NCI-H1105 treated with DMSO at 0.1 percent for 48 hours (cell line): ENCODE data around the gene STARD8.
"Not testable (repeated sequence)": the region's sequence is repeated elsewhere in the genome, so short reads cannot be mapped to it uniquely, and the experiment has no call there.

Experiments
- DNase-seq: peaks from one replicate; lab custom pipeline; 2025; lab: John Stamatoyannopoulos, UW

Gene STARD8

DNA sequence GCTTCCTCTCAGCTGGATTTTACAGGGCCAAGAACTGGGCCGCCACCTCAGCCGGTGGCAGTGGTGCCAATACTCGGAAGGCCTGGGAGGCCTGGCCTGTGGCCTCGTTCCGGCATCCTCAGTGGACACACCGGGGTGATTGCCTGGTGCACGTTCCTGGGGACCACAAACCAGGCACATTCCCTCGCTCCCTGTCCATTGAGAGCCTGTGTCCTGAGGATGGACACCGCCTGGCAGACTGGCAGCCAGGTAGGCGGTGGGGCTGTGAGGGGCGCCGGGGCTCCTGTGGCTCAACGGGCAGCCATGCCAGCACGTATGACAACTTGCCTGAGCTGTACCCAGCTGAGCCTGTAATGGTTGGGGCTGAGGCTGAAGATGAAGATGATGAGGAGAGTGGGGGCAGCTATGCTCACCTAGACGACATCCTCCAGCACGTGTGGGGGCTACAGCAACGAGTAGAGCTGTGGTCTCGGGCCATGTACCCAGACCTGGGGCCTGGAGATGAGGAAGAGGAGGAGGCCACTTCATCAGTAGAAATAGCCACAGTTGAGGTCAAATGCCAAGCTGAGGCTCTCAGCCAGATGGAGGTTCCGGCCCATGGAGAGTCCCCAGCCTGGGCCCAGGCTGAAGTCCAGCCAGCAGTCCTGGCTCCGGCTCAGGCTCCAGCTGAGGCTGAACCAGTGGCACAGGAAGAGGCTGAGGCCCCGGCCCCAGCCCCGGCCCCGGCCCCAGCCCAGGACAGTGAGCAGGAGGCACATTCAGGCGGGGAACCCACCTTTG, 70.4 kb downstream of the STARD8 start:
- no peak for DNase-seq

DNA sequence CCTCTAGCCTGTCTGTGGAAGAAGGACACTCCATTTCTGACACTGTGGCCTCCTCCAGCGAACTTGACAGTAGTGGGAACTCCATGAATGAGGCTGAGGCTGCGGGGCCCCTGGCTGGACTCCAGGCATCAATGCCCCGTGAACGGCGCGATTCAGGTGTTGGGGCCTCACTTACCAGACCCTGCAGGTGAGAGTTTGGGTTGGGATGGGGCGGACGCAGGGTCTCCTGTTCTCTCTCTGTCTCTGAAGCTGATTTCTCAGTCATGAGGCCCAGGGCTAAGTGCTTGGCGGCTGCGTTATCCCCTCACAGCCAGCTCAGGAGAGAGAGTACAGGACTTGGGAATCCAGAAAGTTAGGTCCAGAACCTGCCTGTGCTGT, 71.0 kb downstream of the STARD8 start:
- DNase-seq, result no peak

DNA sequence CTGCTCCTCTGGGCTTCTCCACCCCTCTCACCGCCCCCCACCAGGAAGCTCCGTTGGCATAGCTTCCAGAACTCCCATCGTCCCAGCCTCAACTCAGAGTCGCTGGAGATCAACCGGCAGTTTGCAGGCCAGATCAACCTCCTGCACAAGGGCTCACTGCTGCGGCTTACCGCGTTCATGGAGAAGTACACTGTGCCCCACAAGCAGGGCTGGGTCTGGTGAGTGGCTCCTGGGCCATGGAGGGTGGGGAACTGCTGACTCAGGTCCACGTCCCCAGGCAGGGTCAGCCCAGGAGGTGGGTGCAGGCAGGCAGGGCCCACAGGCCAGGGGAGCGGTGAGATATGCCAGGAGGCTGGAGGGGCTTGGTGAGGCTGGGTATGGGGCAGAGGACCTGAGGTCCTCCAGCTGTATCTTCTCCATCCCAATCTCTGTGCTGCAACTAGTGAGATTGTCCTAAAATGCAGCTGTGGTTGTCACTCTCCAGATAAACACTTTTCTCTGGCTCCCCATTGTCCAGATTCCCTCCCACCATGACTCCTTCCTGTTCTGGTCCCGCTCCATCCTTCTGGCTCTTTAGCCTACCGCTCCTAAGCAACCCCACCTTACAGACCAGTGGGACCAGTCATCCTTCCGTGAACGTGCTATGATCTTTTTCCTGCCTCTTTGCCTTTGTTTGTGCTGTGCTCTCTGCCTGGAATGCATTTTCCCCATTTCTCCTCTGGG, 71.9 kb downstream of the STARD8 start:
- no peak for DNase-seq

DNA sequence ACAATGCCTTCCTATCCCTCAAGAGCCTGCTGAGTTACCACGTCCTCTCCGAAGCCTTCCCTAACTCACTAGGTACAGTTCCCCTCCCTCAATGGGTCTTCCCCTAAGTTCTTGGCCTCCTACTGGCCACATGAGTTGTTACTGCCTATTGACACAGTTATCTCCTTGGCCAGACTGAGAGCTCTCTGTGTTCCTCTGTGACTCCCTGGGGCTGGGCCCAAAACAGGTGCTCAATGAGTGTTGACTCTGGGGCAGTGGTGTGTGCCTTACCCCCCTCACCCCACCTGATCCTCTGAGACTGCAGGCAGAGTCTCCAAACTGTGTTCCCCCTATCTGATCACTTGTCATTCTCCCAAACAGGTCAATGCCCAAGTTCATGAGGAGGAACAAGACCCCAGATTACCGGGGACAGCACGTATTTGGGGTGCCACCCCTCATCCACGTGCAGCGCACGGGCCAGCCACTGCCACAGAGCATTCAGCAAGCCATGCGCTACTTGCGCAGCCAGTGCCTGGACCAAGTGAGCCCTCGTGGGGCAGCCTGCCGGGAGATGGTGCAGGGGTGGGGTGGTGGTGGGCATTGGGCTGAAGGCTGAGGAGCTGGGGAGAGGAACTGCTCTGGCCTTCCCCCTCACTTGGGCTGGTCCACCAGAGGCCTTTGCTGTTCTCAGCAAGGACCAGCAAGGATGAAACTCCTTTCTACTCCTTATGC, 72.6 kb downstream of the STARD8 start:
- DNase-seq, result no peak

DNA sequence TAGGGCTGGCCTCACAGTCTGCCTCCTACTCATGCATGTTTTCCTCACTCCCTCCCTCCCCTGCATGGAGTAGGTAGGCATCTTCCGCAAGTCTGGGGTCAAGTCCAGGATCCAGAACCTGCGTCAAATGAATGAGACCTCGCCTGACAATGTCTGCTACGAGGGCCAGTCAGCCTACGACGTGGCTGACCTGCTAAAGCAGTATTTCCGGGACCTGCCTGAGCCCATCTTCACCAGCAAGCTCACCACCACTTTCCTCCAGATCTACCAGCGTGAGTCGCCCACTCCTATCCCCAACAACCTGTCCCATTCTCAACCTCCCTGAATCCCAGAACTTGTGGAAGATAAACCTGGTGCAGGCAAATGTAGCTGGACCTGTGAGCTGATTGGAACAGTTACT, 73.4 kb downstream of the STARD8 start:
- no peak for DNase-seq

DNA sequence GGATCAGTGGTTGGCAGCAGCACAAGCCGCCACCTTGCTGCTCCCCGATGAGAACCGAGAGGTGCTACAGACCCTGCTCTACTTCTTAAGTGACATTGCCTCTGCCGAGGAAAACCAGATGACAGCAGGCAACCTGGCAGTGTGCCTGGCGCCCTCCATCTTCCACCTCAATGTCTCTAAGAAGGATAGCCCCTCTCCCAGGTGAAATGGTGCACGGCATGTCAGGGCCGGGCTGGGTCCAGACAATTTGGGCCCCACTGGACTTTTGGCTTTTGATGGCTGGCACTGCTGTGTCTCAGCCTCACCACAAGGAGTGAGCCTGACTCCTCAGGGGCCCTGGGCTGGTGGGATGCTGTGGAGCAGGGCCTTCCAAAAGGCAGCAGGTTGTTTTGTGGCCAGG, 74.1 kb downstream of the STARD8 start:
- no peak for DNase-seq

DNA sequence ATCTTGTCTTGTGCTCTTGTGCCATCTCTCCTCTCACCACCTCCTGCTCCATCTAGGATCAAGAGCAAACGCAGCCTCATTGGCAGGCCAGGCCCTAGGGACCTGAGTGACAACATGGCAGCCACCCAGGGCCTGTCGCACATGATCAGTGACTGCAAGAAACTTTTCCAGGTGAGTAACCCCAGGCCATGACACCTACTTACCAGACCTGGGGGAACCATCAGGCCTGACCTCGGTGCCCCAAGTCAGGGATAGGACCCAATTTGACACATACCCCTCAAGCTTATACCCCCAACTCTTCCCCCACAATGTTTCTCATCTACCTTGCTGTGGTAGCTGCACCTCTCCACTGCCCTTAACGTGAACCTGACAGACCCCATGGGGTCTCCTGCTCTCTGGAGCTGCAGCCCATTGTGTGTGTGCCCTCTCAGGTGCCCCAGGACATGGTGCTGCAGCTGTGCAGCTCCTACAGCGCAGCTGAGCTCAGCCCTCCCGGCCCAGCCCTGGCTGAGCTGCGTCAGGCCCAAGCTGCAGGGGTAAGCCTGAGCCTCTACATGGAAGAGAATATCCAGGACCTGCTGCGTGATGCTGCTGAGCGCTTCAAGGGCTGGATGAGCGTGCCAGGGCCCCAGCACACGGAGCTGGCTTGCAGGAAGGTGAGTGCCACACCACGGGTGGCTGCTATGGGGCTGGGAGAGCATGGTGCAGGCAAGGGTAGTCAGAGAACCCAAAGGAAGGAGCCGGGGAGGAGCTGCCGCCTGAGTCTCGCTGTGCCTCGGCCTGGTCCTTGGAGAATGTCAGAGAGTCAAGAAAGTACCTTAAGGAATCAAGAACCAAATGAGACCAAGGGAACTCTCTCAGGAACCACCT, 74.8 kb downstream of the STARD8 start:
- DNase-seq, result no peak

DNA sequence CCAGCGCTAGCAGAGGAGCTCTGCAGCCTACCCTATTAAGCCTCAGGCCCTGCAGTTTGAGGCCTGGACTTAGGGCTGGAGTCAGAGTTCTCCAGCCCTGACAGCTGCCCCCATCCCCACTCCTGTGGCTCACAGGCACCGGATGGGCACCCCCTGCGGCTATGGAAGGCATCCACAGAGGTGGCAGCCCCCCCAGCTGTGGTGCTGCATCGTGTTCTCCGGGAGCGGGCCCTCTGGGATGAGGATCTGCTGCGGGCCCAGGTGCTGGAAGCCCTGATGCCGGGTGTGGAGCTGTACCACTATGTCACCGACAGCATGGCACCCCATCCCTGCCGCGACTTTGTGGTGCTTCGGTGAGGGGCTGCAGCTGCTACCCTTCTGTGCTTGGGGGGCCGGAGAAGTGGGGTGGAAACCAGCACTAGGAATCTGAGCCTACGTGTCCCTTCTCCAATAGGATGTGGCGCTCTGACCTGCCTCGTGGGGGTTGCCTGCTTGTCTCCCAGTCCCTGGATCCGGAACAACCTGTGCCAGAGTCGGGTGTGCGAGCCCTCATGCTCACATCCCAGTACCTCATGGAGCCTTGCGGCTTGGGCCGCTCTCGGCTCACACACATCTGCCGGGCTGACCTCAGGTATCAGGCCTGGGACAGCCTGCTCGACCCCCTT, 76.2 kb downstream of the STARD8 start:
- DNase-seq, result no peak

DNA sequence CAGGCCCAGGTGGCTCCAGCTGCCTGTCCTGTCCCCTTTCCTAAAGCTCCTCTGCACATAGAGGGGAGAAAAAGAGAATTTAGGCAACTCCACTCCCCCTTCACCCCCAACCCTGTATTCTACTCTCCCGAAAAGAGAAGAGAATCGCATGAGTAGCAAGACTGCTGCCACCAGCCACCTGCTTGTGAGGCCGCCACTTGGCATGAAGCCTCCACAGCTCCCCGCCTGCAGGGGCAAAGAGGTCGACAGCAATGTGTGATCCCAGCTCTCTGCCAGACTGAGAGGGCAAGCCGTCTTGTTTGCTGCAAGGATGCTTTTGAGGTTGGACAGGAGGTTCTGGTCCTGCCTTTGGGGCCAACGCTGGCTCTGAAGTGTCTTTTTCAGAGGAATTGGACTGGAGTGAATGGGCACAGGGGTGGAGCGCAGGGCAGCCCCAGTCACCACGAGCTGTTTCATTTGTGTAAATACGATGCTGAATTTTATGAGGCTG, 77.1 kb downstream of the STARD8 start:
- DNase-seq, result no peak

DNA sequence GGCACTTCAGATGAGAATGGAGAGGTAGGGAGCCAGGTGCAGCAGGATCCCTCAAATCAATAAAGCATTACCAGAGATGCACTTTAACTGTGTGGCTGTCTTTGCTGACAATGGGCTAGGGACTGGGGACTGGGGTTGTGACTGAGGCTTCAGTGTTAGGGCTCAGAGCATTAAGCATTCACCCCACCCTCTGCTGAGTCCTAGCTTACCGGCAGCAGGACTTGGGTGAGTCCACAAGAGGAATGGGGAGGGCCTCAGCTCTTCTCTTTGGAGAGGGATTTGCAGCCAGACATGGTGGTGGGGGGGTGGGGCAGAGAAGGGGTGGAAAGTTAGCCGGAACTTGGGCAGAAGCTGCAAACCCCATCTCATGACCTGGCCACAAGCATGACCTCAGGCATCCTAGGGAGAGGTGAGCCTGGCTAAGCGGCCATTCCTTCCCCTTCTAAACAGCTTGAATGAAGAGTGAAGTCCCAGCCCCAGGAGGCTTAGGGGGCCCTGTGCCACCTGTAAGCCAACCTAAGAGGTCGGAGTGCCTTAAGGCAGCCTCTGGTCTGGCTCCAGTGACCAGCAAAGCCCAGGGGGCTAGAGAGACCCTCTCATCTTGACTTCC, 78.4 kb downstream of the STARD8 start:
- DNase-seq, result no peak

DNA sequence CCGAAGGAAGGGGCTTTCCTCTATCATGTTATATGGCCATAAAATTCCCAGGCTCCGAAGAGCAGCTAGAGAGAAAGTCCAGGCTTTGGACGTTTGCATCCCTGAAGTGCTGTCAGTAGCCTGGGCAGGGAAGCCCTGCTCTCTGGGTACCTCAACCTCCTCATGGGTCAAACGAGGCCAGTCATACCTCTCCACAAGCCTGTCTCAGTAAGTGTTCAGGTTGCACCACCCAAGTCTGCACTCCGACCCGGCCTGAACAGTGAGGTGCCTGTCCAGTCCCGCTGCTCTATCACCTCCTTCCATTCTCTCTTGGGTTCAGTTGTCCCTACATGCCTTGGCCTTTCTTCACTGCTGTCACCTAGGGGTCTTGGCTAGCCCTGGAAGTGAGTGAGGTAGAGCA, 78.9 kb downstream of the STARD8 start:
- no peak for DNase-seq

DNA sequence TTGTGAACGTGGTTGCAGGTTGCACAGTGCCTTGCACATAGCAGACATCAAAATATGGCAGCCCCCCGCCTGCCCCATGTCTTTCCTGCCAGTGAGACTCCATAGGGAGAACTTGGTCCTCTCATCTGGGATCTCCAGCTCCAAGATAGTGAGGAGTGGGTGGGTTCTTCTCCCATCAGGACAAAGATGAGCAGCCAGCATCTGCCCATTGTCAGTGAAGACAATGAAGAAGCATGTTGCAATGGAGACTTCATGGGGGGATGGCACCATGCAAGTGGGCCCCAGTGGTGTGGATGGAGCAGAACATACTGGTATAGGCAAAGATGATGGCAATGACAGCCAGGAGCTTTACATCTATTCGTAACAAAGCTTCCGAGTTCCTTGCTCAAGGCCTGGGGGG, 80.2 kb downstream of the STARD8 start:
- no peak for DNase-seq

DNA sequence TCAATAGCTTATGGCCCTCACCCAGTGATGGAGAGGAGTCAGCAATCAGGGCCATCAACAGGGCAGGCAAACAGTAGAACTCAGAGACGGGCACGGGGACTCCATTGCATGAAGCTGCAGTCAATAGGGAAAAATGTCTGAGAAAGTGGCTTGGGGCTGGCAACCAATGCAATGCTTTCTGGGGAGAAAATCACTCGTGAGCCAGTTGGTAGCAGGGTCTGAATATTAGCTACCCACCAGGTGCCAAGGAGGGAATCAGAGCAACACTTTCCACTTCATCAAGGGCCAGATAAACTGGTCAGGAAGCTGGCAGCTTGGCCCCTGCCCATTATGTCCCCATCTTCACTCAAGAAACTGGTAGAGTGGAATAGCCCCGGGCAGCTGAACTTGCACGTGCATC, 80.7 kb downstream of the STARD8 start:
- no peak for DNase-seq

DNA sequence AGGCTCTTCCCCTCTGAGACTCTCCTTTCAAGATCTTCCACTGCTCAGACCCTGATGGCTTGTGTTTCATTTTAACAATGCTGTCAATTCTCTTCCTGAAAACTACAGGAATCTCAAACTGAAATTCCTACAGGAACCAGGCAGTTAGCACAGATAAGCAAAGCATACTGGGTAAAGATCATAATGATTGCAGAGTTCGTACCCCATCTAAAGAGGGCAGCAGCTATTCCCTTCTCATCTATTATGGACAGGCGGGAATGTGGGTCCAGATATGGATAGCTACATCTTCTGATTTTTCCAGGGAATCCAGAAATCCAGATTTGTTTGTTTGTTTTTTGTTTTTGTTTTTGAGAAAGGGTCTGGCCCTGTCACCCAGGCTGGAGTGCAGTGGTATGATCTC, 83.8 kb downstream of the STARD8 start:
- no peak for DNase-seq

DNA sequence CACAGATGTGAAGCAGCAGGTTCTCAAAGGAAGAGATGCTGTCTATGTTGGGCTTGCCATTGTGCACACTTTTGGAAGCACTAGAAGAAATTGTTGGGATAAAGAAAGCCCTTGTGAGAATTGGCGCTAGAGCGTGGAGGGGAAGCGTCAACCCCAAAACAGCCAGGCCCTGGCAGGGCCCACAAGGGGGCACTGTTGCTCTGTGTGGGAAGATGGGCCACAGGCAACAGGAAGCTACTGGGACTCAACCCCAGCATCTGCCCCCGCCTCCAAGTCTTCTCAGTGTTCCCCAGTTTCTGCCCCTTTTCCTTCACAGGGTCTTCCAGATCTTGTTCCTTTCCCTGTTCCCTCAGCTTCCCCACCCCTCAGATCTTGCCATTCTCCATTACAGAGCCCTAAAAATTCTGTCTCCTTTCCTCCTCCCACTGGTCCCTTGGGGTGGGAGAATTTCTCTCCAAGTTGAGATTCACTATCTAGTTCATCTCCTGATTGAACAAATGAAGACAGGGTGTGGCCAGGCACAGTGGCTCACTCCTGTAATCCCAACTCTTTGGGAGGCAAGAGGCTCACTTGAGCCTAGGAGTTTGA, 85.5 kb downstream of the STARD8 start:
- no peak for DNase-seq

DNA sequence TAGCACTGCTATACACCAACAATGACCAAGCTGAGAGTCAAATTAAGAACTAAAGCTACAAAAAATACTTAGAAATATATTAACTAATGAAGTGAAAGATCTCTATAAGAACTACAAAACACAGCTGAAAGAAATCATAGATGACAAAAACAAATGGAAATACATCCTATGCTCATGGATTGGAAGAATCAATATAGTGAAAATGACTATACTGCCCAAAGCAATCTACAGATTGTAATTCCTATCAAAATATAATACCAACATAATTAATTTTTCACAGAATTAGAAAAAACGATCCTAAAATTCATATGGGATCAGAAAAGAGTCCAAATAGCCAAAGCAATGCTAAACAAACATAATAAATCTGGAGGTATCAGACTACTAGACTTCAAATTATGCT, 87.8 kb downstream of the STARD8 start:
- no peak for DNase-seq

DNA sequence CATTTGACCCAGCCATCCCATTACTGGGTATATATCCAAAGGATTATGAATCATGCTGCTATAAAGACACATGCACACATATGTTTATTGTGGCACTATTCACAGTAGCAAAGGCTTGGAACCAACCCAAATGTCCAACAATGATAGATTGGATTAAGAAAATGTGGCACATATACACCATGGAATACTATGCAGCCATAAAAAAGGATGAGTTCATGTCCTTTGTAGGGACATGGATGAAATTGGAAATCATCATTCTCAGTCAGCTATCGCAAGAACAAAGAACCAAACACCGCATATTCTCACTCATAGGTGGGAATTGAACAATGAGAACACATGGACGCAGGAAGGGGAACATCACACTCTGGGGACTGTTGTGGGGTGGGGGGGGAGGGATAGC, 94.4 kb downstream of the STARD8 start:
- DNase-seq, result not testable (repeated sequence)

DNA sequence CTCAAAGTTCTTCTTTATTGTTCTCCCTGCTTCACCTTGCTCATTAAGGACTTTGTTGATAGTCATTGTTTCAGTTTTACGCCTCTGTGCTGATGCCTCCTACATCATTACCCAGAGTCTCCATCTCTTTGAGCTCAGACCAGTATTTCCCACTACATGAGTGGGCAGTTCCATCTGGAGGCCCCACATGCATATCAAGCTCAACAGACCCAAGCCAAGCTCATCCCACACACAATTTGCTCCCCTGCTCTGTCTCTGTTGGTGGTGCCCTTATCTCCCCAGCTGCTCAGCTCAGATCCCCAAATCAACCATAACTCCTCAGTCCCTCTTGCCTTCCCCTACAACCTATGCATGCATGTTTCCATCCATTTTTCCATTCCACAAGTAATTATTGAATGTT, 96.3 kb downstream of the STARD8 start:
- no peak for DNase-seq

DNA sequence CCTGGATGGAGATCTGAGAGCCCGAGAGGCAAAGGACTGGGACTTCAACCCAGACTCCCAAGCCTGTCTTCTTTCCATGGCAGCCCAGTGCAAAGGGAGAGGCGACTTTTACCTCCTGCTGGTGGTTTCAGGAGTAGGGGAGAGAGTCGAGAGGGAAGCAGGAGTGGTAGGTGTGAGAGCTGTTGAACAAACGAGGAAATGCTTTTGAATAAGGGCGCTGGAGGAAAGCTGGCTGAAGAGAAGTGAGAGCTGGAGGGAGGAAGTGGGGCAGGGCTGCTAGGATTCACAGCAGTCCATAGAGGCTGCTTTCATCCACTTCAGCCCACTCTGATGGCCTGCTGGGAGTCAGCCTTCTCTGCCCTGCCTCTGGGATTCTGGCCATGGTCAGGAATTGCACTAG, 99.5 kb downstream of the STARD8 start:
- no peak for DNase-seq

DNA sequence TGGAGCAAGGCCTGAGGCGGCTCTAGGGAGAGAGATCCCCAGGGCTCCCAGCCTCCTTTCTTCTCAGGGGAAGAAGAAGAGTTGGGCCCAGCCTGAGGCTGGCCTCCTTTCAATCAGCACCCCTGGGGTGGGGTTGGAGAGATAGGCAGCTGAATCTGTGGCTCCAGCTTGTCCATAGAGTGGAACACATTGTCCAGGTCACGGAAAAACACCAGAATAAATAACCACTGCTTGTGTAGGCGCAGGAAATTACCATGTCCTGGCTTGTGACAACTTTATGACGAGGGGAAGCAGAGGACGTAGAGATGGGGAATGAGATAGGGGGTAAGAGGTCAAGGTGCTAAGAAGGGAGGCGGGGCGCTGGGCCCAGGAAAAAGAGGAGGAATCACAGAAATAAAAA, 100.6 kb downstream of the STARD8 start:
- no peak for DNase-seq

DNA sequence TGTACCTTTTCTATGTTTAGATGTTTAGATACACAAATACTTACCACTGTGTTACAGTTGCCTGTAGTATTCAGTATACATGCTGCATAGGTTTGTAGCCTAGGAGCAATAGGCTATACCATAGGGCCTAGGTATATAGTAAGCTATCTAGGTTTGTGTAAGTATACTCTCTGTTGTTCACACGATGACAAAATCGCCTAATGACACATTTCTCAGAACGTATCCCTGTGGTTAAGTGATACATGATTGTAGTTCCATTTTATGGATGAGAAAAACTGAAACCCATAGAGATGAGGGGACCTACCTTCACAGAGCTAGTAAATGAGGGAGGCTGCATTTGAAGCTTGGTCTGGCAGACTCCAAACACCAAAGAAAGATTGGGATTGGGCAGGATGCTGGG, 102.0 kb downstream of the STARD8 start:
- no peak for DNase-seq
